ENCODE measurements around the gene DEPDC5.
"Not testable (repeated sequence)": the region's sequence is repeated elsewhere in the genome, so short reads cannot be mapped to it uniquely, and the experiment has no call there.

DEPDC5 gene

DNA sequence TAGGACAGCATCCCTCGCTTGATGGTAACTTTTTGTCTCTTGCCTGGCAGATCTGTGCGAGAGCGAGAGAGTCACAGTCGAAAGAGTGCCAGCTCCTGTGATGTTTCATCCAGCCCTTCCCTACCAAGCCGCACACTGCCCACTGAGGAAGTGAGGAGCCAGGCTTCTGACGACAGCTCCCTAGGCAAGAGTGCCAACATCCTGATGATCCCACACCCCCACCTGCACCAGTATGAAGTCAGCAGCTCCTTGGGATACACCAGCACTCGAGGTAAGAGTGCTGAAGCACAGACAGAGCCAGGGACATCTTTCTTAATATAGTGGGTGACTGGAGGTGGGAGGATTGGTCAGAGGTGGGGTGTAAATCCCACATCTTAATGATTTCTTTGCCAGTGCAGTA lies 61.1 kb downstream of the DEPDC5 start:
- H3K79me2 ChIP-seq (ENCODE audit: control insufficient read depth, low read length): no peaks in the 10 kb centered on the region
- TF ChIP-seq EZH2phosphoT487 (IDR thresholded peaks at IDR 0.05; ENCODE audit: borderline replicate concordance, low read length): no peak
- TF ChIP-seq, protein P1, sequence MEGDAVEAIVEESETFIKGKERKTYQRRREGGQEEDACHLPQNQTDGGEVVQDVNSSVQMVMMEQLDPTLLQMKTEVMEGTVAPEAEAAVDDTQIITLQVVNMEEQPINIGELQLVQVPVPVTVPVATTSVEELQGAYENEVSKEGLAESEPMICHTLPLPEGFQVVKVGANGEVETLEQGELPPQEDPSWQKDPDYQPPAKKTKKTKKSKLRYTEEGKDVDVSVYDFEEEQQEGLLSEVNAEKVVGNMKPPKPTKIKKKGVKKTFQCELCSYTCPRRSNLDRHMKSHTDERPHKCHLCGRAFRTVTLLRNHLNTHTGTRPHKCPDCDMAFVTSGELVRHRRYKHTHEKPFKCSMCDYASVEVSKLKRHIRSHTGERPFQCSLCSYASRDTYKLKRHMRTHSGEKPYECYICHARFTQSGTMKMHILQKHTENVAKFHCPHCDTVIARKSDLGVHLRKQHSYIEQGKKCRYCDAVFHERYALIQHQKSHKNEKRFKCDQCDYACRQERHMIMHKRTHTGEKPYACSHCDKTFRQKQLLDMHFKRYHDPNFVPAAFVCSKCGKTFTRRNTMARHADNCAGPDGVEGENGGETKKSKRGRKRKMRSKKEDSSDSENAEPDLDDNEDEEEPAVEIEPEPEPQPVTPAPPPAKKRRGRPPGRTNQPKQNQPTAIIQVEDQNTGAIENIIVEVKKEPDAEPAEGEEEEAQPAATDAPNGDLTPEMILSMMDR (IDR thresholded peaks at IDR 0.05; ENCODE audit: low read depth, low read length, poor library complexity, severe bottlenecking): no peak
- no peaks in the 10 kb centered on the region for H3K4me1 ChIP-seq (ENCODE audit: control insufficient read depth, low read length)
- no peaks in the 10 kb centered on the region for H3K9me2 ChIP-seq (replicated peaks; ENCODE audit: control insufficient read depth, low read length)
- no peak overlapping the region for H3K4me2 ChIP-seq (ENCODE audit: low read length)
- no peak overlapping the region for H3K27ac ChIP-seq (ENCODE audit: low read depth, low read length)
- H3F3A ChIP-seq (ENCODE audit: control insufficient read depth, insufficient read depth): no peaks in the 10 kb centered on the region
- no peaks in the 10 kb centered on the region for H4K20me1 ChIP-seq (ENCODE audit: control insufficient read depth, insufficient read depth, low read depth, low read length)
- H3K4me3 ChIP-seq (ENCODE audit: low read length): no peak overlapping the region
- H3K27me3 ChIP-seq (ENCODE audit: control insufficient read depth, low read length): no peaks in the 10 kb centered on the region
- peaks cover 77% of the 10 kb centered on the region for H3K36me3 ChIP-seq (ENCODE audit: control insufficient read depth, low read length)
- no peaks in the 10 kb centered on the region for H3K9me3 ChIP-seq (ENCODE audit: control insufficient read depth, insufficient read depth, low read length)

DNA sequence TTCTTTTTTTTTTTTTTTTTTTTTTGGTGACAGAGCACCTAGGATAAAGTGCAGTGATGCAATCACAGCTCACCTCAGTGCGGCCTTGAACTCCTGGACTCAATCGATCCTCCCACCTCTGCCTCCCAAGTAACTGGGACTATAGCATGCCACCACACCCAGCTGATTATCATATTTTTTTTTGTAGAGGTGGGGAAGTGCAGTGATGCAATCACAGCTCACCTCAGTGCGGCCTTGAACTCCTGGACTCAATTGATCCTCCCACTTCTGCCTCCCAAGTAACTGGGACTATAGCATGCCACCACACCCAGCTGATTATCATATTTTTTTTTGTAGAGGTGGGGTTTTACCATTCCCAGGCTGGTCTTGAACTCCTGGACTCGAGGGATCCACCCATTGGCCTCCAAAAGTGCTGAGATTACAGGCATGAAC lies 61.6 kb downstream of the DEPDC5 start:
- not testable (repeated sequence) for H3K79me2 ChIP-seq (ENCODE audit: control insufficient read depth, low read length); H3F3A ChIP-seq (ENCODE audit: control insufficient read depth, insufficient read depth); H3K9me3 ChIP-seq (ENCODE audit: control insufficient read depth, insufficient read depth, low read length); H3K4me3 ChIP-seq (ENCODE audit: low read length); H3K4me2 ChIP-seq (ENCODE audit: low read length); H3K4me1 ChIP-seq (ENCODE audit: control insufficient read depth, low read length); H3K27ac ChIP-seq (ENCODE audit: low read depth, low read length); H4K20me1 ChIP-seq (ENCODE audit: control insufficient read depth, insufficient read depth, low read depth, low read length); H3K27me3 ChIP-seq (ENCODE audit: control insufficient read depth, low read length); H3K9me2 ChIP-seq (replicated peaks; ENCODE audit: control insufficient read depth, low read length)
- H3K36me3 ChIP-seq (ENCODE audit: control insufficient read depth, low read length): peaks cover 77% of the 10 kb centered on the region

DNA sequence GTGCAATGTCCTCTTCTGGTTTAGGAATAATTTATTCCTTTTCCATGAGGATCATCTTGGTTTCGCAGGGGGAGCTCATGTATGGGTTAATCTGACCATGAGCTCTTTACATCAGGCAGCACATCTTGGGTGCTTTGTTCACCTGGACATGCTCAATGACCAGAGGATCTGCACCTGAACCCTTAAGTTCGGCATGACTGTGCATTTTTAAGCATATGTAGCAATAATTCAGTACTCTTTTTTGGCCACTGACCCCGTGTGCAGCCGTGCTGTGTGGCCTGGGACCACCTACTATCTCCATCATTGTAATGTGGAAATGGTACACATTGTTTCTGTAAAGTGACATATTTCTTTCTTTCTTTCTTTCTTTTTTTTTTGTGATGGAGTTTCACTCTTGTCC lies 62.9 kb downstream of the DEPDC5 start:
- TF ChIP-seq EZH2phosphoT487 (IDR thresholded peaks at IDR 0.05; ENCODE audit: borderline replicate concordance, low read length): no peak
- TF ChIP-seq, protein P1 (IDR thresholded peaks at IDR 0.05; ENCODE audit: low read depth, low read length, poor library complexity, severe bottlenecking): no peak

DNA sequence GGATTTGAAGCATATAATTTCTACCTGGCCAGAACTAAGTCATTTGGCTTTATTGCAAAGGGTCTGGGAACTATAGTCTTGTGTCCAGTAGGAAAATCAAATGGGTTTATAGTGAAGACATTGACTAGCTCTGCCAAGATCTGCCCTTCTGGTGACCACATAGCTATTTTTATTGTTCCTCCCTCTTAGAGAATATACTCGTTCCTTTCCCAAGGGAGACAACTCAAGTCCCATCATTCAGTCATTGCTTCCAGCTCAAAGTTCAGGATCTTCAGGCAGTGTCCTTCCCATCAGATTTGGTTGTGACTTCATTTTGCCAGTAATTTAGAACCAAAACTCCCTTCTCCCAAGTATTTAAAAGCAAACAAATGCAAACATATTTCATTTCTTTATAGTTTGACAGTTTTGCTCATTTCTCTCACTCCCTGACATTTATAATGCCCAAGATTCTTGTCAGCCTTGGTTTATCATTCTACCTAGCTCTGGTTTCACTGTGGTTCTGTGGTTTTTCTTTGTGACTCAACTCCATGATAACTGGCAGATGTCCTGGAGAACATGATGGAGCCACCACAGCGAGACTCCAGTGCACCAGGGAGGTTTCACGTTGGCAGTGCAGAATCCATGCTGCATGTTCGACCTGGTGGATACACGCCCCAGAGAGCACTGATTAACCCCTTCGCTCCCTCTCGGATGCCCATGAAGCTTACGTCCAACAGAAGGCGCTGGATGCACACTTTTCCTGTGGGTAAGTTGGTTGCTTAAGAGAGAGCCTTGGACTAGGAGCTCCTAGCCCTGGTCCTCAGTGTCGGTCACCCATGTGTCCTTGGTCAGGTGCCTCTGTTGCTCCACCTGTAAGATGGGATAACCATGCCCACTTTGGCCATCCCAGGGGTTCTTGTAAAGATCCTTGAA lies 64.9 kb downstream of the DEPDC5 start:
- TF ChIP-seq, protein P1 (IDR thresholded peaks at IDR 0.05; ENCODE audit: low read depth, low read length, poor library complexity, severe bottlenecking): no peak
- no peak for TF ChIP-seq EZH2phosphoT487 (IDR thresholded peaks at IDR 0.05; ENCODE audit: borderline replicate concordance, low read length)
- Histone ChIP-seq H3F3A (ENCODE audit: control insufficient read depth, insufficient read depth) (no peaks in the 10 kb centered on the region), H3K4me1 (ENCODE audit: control insufficient read depth, low read length) (no peaks in the 10 kb centered on the region), H3K36me3 (ENCODE audit: control insufficient read depth, low read length) (peaks cover 86% of the 10 kb centered on the region), H4K20me1 (ENCODE audit: control insufficient read depth, insufficient read depth, low read depth, low read length) (no peaks in the 10 kb centered on the region), H3K4me3 (ENCODE audit: low read length) (no peak overlapping the region), H3K4me2 (ENCODE audit: low read length) (no peak overlapping the region), H3K27ac (ENCODE audit: low read depth, low read length) (no peak overlapping the region), H3K79me2 (ENCODE audit: control insufficient read depth, low read length) (no peaks in the 10 kb centered on the region), H3K27me3 (ENCODE audit: control insufficient read depth, low read length) (no peaks in the 10 kb centered on the region), H3K9me3 (ENCODE audit: control insufficient read depth, insufficient read depth, low read length) (no peaks in the 10 kb centered on the region), H3K9me2 (replicated peaks; ENCODE audit: control insufficient read depth, low read length) (no peaks in the 10 kb centered on the region)

More for the DNA sequence above, 62.9 kb downstream of the DEPDC5 start:
- H3K27ac ChIP-seq (ENCODE audit: low read depth, low read length): no peak overlapping the region
- H3K9me2 ChIP-seq (replicated peaks; ENCODE audit: control insufficient read depth, low read length): no peaks in the 10 kb centered on the region
- H3K4me1 ChIP-seq (ENCODE audit: control insufficient read depth, low read length): no peaks in the 10 kb centered on the region
- H3K9me3 ChIP-seq (ENCODE audit: control insufficient read depth, insufficient read depth, low read length): no peaks in the 10 kb centered on the region
- no peaks in the 10 kb centered on the region for H3K79me2 ChIP-seq (ENCODE audit: control insufficient read depth, low read length)
- H3K4me3 ChIP-seq (ENCODE audit: low read length): no peak overlapping the region
- peaks cover 79% of the 10 kb centered on the region for H3K36me3 ChIP-seq (ENCODE audit: control insufficient read depth, low read length)
- no peaks in the 10 kb centered on the region for H3F3A ChIP-seq (ENCODE audit: control insufficient read depth, insufficient read depth)
- H4K20me1 ChIP-seq (ENCODE audit: control insufficient read depth, insufficient read depth, low read depth, low read length): no peaks in the 10 kb centered on the region
- H3K27me3 ChIP-seq (ENCODE audit: control insufficient read depth, low read length): no peaks in the 10 kb centered on the region
- H3K4me2 ChIP-seq (ENCODE audit: low read length): no peak overlapping the region
